HG02938 (cell line): ENCODE results near the gene BCL6.

ENCODE experiments used
- ATAC-seq: cut with Tn5 transposase; IDR thresholded peaks from one replicate; pipeline ENCODE4 v1.9.1; 2021; ENCODE audit warnings: mild to moderate bottlenecking, moderate library complexity; ENCODE audit not compliant: unreplicated experiment

Gene BCL6

GRCh38 chr3:187740421-187741399 is 4.6 kb downstream of the BCL6 start:
- no peak for ATAC-seq

- ATAC-seq = no peak
Measured at GRCh38 chr3:187739561-187740332, 5.5 kb downstream of the BCL6 start.

GRCh38 chr3:187739094-187739560 is 6.1 kb downstream of the BCL6 start:
- no peak for ATAC-seq

DNA sequence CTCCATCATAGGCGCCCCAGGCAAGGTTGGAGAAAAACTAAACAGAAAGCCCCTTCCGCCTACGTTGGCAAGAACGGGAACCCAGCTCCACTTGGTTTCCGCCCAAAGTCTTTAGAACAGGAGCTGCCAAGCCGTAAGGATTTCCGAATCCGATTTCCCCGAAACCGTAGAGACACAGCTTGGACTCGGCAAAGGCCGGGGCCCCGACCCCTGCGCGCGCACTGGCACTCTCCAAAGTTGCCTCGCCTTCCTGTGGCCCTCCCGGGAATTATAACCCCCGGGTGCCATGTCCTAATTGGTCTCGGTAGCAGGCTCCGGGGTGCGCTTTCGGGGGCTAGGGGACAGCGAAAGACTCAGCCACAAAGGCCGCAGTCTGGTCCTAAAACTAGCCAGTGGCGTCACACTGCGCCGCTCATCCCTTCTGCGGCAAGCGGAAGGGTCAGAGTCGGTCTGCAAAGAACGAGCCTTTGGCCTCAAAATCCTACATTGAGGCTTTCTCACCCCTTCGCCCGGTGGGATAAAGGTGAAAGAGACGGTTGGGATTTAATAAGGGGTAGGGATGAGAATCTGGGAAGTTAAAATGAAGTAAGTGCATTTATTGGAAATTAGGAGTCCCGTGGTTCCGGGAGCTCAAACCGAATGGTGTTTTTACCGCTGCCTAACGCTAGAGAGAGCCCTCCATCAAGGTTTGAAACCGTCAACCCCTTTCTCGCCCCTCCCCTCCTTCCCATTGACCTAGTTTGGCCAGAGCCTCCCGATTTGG is 6.8 kb downstream of the BCL6 start:
- ATAC-seq = peak; percentile 48

- ATAC-seq = no peak
Measured at GRCh38 chr3:187738071-187738330, 7.3 kb downstream of the BCL6 start.

- no peak for ATAC-seq
Measured at GRCh38 chr3:187737368-187738070, 7.7 kb downstream of the BCL6 start.

DNA sequence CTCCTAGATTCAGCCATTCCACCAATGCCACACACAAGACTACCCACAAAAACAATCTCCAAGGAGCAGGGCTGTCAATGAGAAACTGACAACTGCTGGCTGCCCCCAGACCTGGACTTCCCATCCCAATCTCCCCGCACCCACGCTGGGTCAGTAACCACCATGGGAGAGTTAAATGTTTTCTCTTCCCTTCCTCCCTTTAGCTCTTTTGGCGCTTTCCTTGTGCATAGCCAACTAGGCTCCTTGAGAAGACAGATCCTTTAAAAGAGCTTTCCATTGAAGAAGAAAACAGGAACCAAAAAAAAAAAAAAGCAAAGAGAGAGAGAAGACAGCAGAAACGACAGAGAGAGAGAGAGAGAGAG is 8.3 kb downstream of the BCL6 start:
- no peak for ATAC-seq

DNA sequence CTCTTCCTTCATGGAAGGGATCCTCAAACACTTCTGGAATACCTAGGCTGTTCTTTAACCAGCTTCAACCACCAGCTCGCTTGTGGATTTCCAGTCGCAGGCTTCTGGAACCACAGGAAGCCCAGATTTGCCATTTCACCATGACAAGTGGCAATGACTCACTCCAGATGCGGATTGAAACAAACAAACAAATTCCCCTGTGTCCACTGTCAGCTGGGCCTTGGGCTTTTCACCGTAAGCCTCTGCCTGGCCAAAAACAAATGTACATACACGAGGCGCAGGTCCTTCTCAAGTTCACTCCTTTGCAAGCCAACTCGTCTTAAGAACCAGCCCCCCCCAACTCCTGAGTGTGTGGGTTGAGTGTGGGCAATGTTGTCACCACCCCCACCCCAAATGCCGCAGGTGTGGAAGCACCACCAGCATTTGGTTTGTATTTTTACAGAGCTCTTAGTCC is 8.8 kb downstream of the BCL6 start:
- ATAC-seq = no peak

GRCh38 chr3:187735837-187736236 is 9.4 kb downstream of the BCL6 start:
- ATAC-seq = no peak

DNA sequence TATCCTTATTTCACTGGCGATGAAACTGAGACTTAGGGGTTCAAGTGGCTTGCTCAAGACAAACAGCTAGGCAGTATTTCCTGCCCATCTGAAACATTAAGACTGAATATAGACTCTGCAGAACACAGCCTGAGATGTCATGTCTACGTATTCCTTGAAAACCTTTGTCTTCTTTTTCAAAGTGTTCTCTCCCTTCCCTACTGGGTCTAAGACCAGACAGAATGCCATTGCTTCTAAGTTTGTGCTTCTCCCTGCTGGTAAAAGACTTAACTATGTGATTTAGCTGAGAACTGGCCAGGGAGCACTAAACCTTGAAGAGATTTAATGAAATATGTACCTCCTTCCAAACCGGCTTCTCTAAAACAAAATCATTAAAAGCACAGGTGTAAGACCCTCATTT is 9.9 kb downstream of the BCL6 start:
- no peak for ATAC-seq

- no peak for ATAC-seq
Measured at GRCh38 chr3:187734841-187735240, 10.4 kb downstream of the BCL6 start.

DNA sequence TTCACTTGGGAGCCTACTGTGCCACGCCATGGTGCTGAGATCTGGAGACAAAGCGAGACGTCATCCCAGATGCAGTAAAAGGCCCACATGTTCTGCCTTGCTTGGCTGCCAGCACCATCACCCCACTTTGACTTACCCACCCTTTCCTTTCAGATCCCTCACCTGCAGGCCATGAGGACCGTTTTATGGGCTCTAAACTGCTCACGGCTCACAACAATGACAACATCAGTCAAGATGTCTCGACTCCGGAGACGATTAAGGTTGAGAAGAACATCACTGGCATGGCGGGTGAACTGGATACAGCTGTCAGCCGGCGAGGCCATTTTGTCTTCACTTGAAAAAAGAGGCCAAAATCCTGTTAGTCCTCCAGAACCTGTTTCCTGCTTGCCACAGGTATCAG is 11.9 kb downstream of the BCL6 start:
- ATAC-seq = no peak

GRCh38 chr3:187729598-187729997 is 15.7 kb downstream of the BCL6 start:
- no peak for ATAC-seq

- no peak for ATAC-seq
Measured at GRCh38 chr3:187728940-187729583, 16.2 kb downstream of the BCL6 start.

DNA sequence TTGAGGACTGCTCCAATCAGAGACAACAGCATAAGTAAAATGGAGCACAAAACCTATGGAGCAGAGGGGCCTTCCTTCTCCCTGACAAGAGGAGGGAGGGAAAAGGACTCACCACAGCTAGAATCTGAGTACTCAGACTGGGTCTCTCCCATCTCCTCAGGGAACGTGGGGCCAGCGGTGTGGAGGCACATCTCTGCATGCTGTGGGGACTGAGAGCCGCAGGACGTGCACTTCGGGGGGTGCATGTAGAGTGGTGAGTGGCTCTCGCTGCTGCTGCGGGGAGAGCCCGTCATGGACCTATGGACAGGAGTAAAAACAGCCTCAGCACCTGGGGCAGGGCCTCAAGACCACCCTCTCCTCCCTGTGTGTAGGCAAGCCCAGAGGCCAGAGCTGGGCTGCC is 17.0 kb downstream of the BCL6 start:
- no peak for ATAC-seq

GRCh38 chr3:187726564-187726963 is 18.7 kb downstream of the BCL6 start:
- ATAC-seq = no peak

- ATAC-seq = no peak
Measured at GRCh38 chr3:187725653-187726370, 19.5 kb downstream of the BCL6 start.

DNA sequence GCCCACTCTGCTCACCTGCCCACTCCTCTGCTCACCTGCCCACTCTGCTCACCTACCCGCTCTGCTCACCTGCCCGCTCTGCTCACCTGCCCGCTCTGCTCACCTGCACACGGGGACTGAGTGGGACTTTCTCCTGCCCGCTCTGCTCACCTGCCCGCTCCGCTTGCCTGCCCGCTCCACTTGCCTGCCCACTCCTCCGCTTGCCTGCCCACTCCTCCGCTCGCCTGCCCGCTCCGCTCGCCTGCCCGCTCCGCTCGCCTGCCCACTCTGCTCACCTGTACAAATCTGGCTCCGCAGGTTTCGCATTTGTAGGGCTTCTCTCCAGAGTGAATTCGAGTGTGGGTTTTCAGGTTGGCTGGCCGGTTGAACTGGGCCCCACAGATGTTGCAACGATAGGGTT is 20.0 kb downstream of the BCL6 start:
- ATAC-seq = no peak

DNA sequence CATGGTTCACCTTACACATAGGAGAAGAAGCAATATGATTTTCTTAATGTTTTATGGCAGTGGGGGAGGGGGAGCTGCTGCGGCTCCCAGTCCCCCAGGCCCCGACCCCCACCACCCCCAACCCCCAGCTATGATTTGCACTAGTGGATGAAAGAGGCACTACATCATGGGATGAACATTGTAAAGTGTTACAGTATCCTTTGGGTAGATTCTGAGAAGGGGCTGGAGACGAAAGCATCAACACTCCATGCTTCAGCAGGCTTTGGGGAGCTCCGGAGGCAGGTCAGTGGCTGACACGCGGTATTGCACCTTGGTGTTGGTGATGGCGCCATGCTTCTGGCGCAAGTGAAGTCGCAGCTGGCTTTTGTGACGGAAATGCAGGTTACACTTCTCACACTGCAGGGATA is 23.1 kb downstream of the BCL6 start:
- no peak for ATAC-seq

DNA sequence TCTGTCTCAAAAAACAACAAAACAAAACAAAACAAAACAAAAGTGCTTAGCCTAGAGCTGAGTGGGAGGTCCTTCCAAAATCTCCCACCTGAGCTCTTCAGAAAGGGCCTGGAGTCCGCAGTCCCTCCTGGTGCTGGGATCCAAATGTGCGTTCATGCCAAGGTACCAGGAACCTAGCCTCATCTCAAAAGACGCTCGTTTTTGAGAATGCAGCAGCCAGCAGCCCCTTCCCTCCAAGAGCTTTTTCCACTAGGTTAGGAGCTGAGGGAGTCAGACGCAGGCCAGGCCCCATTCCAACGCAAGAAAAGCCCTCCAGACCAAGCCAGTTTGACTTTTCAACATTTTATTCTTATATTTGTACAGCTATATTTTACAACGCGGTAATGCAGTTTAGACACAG is 24.2 kb downstream of the BCL6 start:
- ATAC-seq = no peak
